Stomach (tissue), 4 donors: ENCODE measurements around the gene EIF3K.

Experiments used
- CTCF ChIP-seq, 7 experiments: fragments of 450-650 bp in 4 of 7; fragments of 200-600 bp in 3 of 7; sonication (generic) in 3 of 7; IDR thresholded peaks; one replicate each; pipeline ENCODE4 v1.5.1; 2016 to 2019; ENCODE audit warnings: antibody characterized with exemption in 7 of 7, control low read depth in 2 of 7, mild to moderate bottlenecking in 1 of 7
- EP300 ChIP-seq: sonication (generic); formaldehyde crosslinking; IDR thresholded peaks from one replicate; pipeline ENCODE4 v1.6.1; 2017; ENCODE audit warnings: antibody characterized with exemption
- POLR2A ChIP-seq, 4 donors: fragments of 450-650 bp; IDR thresholded peaks; one replicate each; pipeline ENCODE4 v1.6.1; 2016; ENCODE audit warnings: antibody characterized with exemption in 4 of 4, control low read depth in 2 of 4, mild to moderate bottlenecking in 1 of 4, moderate library complexity in 1 of 4
- POLR2AphosphoS5 ChIP-seq, 3 donors: sonication (generic); formaldehyde crosslinking; IDR thresholded peaks; one replicate each; pipeline ENCODE4 v1.6.1; 2016; ENCODE audit warnings: antibody characterized with exemption in 3 of 3

GRCh38 chr19:38644719-38645118 lies 25.7 kb downstream of the EIF3K start:
- TF ChIP-seq POLR2A (IDR thresholded peaks at IDR 0.05) (no peak), CTCF (IDR thresholded peaks at IDR 0.05) (no peak), EP300 (no peak), POLR2AphosphoS5 (IDR thresholded peaks at IDR 0.05) (no peak)
